SK-N-SH (cell line): ENCODE results near the gene SLC7A1. TPM values are rescaled to one million over a fixed set of nuclear protein-coding genes. Genes with fewer than 3 reads are reported as not detected.

ENCODE experiments used
- ELF1 ChIP-seq: IDR thresholded peaks from 2 replicates; pipeline ENCODE4 v1.4.0; 2012
- FOSL2 ChIP-seq: IDR thresholded peaks from 2 replicates; pipeline ENCODE4 v1.4.0; 2012; ENCODE audit warnings: low read depth, mild to moderate bottlenecking, moderate library complexity, borderline replicate concordance
- FOXJ3 ChIP-seq: sonication (generic); formaldehyde crosslinking; IDR thresholded peaks from 2 replicates; pipeline ENCODE4 v1.5.1; 2020; ENCODE audit warnings: mild to moderate bottlenecking, missing genetic modification reagents
- GABPA ChIP-seq: IDR thresholded peaks from 2 replicates; pipeline ENCODE4 v1.4.0; 2012; ENCODE audit warnings: low read depth, mild to moderate bottlenecking
- GATA2 ChIP-seq: sonication (generic); formaldehyde crosslinking; IDR thresholded peaks from 2 replicates; pipeline ENCODE4 v1.5.0; 2020; ENCODE audit warnings: mild to moderate bottlenecking, missing genetic modification reagents
- IRF3 ChIP-seq: fragments of 150-350 bp; IDR thresholded peaks from 2 replicates; pipeline ENCODE4 v1.6.1; 2016; ENCODE audit warnings: mild to moderate bottlenecking, low read depth, low read length
- NFIC ChIP-seq: IDR thresholded peaks from 2 replicates; pipeline ENCODE4 v1.4.0; 2012; ENCODE audit warnings: borderline replicate concordance
- NRF1 ChIP-seq: IDR thresholded peaks from 2 replicates; pipeline ENCODE4 v1.6.1; 2012; ENCODE audit warnings: low read depth, mild to moderate bottlenecking, low read length
- RCOR1 ChIP-seq: fragments of 150-350 bp; IDR thresholded peaks from 2 replicates; pipeline ENCODE4 v1.6.1; 2017; ENCODE audit warnings: antibody characterized with exemption, low read length
- REST ChIP-seq: IDR thresholded peaks from 2 replicates; pipeline ENCODE4 v1.6.1; 2012; ENCODE audit warnings: mild to moderate bottlenecking, low read depth, low read length, moderate library complexity
- TAF1 ChIP-seq: IDR thresholded peaks from 2 replicates; pipeline ENCODE4 v1.6.1; 2012; ENCODE audit warnings: low read depth, mild to moderate bottlenecking, low read length, moderate library complexity, borderline replicate concordance
- YY1 ChIP-seq: IDR thresholded peaks from 2 replicates; pipeline ENCODE4 v1.4.0; 2012; ENCODE audit warnings: low read depth, mild to moderate bottlenecking
- polyA plus RNA-seq, 3 experiments: library from polyadenylated mRNA; depleted of rRNA; stranded (reverse); fragments of >200 nt; gene quantifications; 2 replicates each; pipeline ENCODE4 v1.2.3, GENCODE V29; 2012
- TF ChIP-seq, protein P1 (sequence below): IDR thresholded peaks from 2 replicates; pipeline ENCODE4 v1.4.0; 2012; ENCODE audit warnings: low read depth, borderline replicate concordance
- TF ChIP-seq, protein P2 (sequence below): fragments of 200-600 bp; sonication (generic); IDR thresholded peaks from 2 replicates; pipeline ENCODE4 v1.6.1; 2017; ENCODE audit warnings: antibody characterized with exemption, mild to moderate bottlenecking, moderate library complexity
- TF ChIP-seq, protein P3 (sequence below): IDR thresholded peaks from 2 replicates; pipeline ENCODE4 v1.4.0; 2012; ENCODE audit warnings: low read depth, borderline replicate concordance

Gene SLC7A1
- polyA plus RNA-seq, 1 of the 3 experiments (the other 2 are of a cell fraction) = 14.0 TPM

DNA sequence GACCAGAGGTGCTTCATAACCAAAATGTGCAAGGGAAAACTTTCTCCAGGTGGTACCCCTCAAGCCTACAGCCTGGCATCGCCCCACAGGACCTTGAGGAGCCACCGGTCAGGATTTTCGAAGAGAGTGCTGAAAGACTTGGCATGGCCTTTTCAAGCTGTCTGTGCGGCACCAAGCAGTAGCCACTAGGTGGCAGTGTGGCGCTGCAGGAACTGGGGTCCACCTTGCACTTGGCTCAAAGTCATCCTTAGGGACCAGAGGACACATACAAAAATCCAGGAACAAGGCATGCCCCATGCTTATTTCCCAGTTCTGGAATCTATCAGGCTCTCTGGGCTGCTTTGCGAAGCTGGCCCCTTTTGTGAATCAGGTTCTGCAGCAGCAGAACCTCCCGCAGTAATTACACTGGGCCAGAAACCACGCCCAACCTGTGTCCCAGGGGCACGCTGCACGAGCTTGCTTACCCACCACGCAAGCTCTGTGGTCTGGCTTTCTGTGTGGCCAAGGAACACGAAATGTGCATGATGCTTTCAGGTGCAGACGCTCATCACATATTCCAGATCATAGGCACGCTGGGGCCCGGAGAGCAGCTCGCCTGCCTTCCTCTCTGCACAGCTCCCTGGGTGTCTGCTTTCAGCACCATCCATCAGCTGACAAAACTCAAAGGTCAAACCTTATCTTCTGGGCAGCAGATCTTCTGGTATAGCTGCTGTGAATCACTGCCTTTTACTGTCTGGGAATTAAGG, 87.2 kb downstream of the SLC7A1 start (continued):
- TF ChIP-seq IRF3 = no peak
- no peak for TF ChIP-seq GABPA
- TF ChIP-seq GATA2 = peak; percentile 84
- no peak for TF ChIP-seq NRF1
- TF ChIP-seq, protein P1, sequence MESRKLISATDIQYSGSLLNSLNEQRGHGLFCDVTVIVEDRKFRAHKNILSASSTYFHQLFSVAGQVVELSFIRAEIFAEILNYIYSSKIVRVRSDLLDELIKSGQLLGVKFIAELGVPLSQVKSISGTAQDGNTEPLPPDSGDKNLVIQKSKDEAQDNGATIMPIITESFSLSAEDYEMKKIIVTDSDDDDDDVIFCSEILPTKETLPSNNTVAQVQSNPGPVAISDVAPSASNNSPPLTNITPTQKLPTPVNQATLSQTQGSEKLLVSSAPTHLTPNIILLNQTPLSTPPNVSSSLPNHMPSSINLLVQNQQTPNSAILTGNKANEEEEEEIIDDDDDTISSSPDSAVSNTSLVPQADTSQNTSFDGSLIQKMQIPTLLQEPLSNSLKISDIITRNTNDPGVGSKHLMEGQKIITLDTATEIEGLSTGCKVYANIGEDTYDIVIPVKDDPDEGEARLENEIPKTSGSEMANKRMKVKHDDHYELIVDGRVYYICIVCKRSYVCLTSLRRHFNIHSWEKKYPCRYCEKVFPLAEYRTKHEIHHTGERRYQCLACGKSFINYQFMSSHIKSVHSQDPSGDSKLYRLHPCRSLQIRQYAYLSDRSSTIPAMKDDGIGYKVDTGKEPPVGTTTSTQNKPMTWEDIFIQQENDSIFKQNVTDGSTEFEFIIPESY = no peak
- 0 out of 2 replicates have a peak, but pooled peaks have one; percentile 13 for TF ChIP-seq RCOR1
- no peak for TF ChIP-seq NFIC
- TF ChIP-seq TAF1 = no peak
- TF ChIP-seq, protein P2, sequence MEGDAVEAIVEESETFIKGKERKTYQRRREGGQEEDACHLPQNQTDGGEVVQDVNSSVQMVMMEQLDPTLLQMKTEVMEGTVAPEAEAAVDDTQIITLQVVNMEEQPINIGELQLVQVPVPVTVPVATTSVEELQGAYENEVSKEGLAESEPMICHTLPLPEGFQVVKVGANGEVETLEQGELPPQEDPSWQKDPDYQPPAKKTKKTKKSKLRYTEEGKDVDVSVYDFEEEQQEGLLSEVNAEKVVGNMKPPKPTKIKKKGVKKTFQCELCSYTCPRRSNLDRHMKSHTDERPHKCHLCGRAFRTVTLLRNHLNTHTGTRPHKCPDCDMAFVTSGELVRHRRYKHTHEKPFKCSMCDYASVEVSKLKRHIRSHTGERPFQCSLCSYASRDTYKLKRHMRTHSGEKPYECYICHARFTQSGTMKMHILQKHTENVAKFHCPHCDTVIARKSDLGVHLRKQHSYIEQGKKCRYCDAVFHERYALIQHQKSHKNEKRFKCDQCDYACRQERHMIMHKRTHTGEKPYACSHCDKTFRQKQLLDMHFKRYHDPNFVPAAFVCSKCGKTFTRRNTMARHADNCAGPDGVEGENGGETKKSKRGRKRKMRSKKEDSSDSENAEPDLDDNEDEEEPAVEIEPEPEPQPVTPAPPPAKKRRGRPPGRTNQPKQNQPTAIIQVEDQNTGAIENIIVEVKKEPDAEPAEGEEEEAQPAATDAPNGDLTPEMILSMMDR = peak; percentile 96
- peak; percentile 69 for TF ChIP-seq FOXJ3 (CRISPR knock-in tag)
- no peak for TF ChIP-seq ELF1
- TF ChIP-seq, protein P3, sequence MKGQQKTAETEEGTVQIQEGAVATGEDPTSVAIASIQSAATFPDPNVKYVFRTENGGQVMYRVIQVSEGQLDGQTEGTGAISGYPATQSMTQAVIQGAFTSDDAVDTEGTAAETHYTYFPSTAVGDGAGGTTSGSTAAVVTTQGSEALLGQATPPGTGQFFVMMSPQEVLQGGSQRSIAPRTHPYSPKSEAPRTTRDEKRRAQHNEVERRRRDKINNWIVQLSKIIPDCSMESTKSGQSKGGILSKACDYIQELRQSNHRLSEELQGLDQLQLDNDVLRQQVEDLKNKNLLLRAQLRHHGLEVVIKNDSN = no peak
- TF ChIP-seq REST = no peak
- no peak for TF ChIP-seq FOSL2
- TF ChIP-seq YY1 = no peak
